OCI-LY7 (cell line): Measurements from ENCODE around the gene ANKRD36C.
"Not testable (repeated sequence)": the region's sequence is repeated elsewhere in the genome, so short reads cannot be mapped to it uniquely, and the experiment has no call there.

Experiments
- EZH2phosphoT487 ChIP-seq: fragments of 200-600 bp; sonication (generic); IDR thresholded peaks from 2 replicates; pipeline ENCODE4 v1.6.1; 2018; ENCODE audit warnings: low read depth, borderline replicate concordance, mild to moderate bottlenecking, mixed run types, antibody characterized with exemption, low read length, moderate library complexity, mixed read lengths
- TF ChIP-seq, protein P1 (sequence below): fragments of 200-600 bp; sonication (generic); conservative IDR thresholded peaks from 2 replicates; pipeline ENCODE4 v1.5.1; 2014; ENCODE audit warnings: mild to moderate bottlenecking, antibody characterized with exemption, low read length, moderate library complexity, mixed read lengths

DNA sequence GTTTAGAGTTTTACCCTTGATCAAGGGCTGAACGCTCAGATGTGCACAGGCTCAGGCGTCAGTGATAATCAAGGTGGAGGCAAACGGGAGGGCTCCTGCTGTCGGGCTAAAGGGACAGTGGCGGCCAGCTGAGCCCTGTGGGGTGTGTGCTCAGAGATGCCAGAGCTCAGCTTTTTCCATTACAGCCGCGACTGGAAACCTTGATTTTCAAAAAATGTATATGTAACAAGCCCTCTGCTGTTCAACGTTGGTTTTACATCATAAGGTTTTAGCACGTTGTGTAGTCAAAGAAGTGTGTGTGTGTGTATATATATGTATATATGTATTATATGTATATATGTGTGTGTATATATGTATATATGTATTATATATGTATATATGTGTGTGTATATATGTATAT lies 201.4 kb downstream of the ANKRD36C start:
- TF ChIP-seq, protein P1, sequence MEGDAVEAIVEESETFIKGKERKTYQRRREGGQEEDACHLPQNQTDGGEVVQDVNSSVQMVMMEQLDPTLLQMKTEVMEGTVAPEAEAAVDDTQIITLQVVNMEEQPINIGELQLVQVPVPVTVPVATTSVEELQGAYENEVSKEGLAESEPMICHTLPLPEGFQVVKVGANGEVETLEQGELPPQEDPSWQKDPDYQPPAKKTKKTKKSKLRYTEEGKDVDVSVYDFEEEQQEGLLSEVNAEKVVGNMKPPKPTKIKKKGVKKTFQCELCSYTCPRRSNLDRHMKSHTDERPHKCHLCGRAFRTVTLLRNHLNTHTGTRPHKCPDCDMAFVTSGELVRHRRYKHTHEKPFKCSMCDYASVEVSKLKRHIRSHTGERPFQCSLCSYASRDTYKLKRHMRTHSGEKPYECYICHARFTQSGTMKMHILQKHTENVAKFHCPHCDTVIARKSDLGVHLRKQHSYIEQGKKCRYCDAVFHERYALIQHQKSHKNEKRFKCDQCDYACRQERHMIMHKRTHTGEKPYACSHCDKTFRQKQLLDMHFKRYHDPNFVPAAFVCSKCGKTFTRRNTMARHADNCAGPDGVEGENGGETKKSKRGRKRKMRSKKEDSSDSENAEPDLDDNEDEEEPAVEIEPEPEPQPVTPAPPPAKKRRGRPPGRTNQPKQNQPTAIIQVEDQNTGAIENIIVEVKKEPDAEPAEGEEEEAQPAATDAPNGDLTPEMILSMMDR: not testable (repeated sequence)
- TF ChIP-seq EZH2phosphoT487: not testable (repeated sequence)
